ENCODE results near the gene TAGLN3.

Gene TAGLN3

DNA sequence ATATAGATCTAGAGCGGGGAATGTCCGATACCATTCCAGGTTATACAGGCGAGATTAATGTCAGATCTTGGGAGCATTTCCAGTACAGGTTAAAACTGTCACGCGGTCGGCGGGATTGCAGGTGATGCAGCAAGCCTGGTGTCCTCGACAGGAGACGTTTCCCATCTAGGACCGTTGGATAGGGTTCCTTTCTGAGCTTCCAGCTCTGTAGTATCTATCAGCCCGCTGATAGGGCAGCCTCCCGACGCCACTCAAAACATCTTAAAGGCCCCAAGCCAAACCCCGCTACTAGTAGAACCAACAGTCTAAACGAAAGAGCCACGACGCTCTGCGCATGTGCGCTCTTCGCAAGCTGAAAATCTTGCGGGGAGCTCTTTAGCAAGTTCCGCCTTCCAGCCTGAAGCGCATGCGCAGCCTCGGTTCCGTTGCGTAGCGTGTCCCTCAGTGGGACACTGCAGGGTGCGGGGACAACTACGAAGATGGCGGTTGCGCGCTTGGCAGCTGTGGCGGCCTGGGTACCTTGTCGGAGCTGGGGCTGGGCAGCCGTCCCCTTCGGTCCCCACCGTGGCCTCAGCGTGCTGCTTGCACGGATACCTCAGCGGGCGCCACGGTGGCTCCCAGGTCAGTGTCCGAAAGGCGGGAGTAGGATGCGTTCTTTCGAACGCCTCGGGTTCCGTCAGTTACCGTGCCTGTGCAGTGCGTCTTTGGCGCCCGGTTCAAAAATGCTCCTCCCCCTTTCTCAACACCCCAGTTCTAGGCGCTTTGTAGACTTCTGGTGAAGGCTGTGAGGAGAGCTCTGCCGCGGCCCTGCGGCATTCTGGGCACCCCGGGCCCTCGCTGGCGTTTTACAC is 19.9 kb upstream of the TAGLN3 start, which contains the start of gene ABHD10:
ABHD10 (plus strand) TSS at position 444 of the 851 bp plus-strand sequence; CDS start at position 480, 36 bp downstream.
- DNase-seq (ENCODE audit: low read depth in 2 of 2) = peak; percentile 97

DNA sequence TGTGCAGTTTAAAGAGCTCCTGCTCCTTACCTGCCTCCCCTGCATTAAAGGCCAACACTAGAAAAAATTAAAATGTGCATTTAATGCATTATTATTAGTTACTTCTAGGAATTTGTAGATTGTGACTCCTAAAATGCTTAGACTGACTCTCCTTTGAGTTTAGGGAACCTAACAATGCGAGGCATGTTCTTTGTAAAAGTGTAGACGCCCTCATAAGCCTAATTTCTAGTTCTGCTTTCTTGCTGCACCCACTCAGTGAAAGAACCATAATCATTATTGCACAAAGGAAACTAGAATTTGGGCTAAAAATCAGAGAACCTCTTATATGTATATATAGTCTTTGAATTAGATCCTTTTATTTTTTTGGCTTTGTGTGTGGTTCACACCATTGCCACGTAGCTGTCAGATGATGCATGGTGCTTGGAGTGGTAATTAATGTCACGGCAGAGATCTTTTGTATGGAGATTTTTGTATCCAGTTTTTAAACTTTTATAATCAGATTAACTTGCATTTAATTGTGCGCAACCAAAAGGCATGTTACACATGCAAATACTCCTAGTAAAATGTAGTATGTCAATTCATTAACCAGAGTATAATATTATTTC is 19.2 kb upstream of the TAGLN3 start:
- DNase-seq (ENCODE audit: low read depth in 2 of 2) = no peak

DNA sequence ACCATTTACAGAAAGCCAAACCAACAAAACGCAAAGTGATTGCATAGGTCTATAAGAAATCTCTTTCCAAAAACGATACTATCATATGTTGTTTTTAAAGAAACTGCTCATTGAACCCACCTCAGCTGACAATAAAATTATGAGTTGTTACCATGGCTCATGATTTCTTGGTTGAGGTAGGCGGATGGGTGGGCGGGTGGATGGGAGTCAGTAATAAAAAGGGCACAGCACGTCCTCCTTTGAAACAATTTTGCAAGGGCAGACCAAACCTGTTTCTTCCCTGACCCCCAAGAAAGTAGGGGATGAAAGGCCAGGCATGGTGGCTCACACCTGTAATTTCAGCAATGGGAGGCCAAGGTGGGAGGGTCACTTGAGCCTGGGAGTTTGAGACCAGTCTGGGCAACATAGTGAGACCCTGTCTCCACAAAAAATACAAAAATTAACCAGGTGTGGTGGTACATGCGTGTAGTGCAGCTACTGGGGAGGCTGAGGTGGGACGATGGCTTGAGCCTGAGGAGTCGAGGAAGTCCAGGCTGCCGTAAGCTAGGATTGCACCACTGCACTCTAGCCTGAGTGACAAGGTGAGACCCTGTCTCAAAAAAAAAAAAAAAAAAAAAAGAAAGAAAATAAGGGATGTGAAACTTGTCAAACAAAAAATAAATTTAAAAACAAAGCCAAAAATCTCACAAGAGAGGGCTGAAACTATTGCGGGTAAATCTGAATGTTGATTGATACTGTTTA is 17.8 kb upstream of the TAGLN3 start:
- peak; percentile 36 to 50 for DNase-seq (ENCODE audit: low read depth in 2 of 2)

DNA sequence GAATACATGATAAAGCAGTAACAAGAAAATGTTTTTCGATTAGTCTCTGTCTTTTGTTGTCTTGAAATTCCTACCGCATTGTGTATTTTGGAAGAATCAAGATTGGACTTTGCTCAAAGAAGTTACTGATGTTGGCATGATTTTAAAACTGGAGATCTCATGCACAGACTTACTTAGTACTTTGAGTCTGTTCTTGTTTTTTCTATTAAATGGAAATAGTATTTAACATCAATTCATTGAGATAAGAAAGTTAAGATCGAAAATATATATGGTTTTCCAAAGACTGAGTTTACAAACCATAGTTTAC is 17.3 kb upstream of the TAGLN3 start:
- no peak for DNase-seq (ENCODE audit: low read depth in 2 of 2)

DNA sequence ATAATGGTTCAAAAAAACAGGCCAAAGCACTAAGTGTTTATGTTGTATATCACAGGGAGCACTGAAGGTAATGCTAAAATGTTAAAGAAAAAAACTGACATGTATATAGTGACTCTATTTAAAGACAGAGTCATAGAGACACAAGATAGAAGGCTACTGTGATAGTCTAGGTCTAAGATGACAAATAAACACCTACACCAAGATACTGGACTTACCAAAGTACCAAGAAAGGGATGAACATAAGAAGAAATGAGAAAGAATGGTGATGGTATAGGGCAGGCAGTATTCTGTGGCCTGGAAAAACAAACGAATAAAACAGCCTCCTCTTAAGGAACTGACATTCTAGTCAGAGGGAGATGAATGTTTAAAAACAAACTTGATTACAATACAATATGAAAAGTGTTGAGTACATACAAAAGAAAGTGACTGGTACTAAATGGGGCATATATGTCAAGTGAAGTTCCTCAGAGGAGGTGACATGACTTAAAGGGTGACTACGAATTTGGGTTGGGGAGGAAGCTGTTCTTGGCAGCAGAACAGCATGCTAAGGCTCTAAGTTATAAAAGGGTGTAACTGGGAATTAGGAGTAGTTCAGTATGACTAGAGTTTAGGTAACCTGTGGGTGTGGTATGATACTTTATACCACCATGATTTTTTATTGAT is 14.0 kb upstream of the TAGLN3 start:
- no peak for DNase-seq (ENCODE audit: low read depth in 2 of 2)

DNA sequence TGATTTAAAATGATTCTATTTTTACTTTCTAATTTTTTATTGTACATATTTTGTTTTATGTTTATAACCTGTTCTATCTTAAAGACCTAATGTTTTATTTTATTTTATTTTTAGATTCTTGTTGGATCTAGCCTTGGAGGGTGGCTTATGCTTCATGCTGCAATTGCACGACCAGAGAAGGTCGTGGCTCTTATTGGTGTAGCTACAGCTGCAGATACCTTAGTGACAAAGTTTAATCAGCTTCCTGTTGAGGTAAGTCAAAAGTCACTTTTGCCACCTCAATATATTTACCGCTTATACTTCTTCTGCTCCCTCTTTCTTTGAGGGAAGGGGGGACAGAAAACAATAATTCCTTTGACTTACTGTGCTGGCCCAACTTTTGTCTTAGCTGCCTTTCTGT is 11.9 kb upstream of the TAGLN3 start:
- DNase-seq (ENCODE audit: low read depth in 2 of 2) = no peak

DNA sequence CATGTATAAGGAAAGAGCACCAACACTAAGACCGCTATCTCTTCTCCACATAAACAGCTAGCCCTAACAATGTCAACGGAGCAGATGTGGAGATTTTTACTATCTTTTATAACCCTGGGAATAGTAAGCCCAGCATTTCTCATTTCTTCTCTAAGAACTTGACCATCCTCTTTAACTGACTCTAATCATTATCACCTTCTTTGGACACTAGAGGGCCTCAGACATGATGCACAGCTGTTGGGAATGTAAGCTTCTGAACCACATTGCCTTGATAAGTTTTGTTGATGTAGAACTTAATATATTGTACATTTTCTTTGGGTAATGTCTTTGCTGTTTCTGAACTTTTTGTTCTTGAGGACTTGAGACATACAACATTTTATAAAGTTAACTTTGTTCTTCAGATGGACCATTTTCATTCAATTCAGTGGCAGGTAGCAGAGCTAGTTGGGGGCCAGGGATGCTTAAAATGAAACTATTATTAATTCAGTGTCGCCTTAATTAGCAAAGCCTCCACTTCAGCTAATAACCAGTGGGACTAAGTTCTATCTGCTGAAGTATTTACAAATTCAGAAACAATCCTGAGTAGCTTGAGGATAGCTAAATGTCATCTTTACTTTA is 9.6 kb upstream of the TAGLN3 start:
- no peak for DNase-seq (ENCODE audit: low read depth in 2 of 2)

DNA sequence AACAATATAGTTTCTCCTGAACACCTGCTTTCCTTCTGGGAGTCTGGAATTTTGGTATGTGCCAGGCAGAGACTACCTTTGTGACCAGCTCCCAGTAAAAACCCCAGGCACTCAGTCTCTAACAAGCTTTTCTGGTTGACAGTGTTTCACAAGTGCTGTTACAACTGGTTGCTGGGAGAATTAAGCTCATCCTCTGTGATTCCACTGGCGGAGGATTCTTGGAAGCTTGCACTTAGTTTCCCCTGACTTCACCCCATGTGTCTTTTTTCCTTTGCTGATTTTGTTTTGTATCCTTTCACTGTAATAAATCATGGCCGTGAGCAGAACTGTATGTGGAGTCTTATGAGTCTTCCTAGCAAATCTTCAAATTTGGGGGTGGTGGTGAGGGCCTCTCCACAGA is 5.7 kb upstream of the TAGLN3 start:
- DNase-seq (ENCODE audit: low read depth in 2 of 2) = no peak

DNA sequence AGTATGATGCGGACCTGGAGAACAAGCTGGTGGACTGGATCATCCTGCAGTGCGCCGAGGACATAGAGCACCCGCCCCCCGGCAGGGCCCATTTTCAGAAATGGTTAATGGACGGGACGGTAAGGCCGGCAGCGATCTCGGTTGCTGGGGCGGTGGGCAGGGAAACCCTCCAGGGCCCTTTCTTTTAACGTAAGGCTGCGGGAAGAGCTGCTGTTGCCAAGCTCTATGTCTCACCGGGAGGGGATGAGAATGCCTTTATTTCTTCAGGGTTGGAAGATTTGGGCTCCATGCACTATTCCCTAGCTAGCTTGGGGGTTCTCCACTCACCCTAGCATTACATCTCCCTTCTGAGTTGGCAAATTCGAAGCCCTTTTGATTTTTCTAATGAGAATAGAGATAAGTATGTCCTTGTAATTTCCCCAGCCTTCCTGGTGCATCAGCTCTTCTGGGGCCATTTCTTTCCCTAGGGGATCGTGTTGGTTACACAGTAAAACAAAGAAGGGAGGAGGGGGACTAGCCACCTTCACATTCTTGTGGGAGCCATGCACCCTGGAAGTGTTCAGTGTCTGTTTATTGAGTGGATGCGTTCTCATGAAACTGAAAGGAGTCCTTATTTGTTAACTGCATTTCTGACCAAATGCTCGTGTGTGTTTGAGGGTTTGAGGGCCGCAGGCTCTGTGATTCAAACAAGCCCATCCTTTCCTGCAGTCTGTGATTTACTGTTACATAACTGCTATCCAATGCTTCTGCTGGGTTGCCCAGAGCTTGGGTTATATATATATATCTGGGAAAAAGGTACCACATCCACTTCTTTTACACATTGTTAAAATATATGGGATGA is 982 bp downstream of the TAGLN3 start:
- DNase-seq (ENCODE audit: low read depth in 2 of 2) = no peak

DNA sequence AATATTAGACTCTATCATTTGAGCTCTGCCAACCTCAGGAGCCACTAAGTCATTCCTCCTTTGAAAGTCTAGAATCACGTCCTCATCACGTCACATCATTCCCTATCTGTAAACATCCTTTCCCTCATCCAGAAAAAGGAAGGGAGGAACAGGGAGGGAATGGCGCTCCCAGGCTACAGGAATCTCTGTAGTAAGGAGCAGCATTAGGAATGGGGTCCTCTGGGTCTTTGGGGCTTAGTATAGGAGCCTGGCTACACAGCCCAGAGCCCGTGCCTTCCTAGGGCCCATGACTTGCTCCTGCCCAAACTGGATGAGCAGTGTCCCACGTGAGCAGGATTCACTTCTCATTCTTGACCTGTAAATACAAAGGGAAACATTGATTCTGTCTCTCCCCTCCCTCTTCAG is 1.6 kb downstream of the TAGLN3 start:
- DNase-seq (ENCODE audit: low read depth in 2 of 2) = no peak

DNA sequence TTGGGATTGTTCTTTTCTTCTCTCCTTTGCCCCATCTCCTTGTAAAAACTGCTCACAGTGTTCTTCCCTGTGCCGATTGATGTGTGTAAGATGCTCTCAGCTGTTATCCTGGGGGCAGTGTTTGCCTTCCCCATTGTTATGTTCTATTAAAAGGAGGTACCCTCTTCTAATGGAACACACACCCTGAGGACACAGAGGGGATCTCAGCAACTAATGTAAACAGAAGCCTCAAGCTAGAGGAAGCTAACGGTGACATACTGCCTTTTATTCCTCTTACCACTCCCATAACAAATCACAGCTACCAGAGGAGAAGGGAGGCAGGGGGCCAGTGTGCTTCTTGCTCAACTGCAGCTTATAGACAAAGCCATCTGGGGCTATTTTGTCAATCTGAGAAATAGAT is 2.2 kb downstream of the TAGLN3 start:
- DNase-seq (ENCODE audit: low read depth in 2 of 2) = no peak

DNA sequence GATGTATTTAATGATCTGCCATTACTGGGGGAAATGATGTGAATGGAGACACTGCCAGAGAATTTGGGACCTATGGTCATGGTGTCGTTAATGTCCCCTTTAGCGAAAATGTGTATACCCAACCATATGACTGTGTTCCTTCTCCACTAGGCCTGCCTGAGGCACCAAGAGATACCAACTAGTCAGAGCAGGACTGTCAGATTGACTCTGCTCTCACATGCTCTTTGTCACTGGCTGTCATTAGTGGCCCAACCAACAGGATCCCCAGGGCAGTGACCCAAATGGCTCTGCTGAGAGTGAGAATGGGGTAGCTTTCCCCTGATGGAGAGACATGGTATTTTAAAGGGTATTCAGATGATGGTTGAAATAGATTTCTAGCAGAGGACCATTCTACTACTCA is 2.8 kb downstream of the TAGLN3 start:
- no peak for DNase-seq (ENCODE audit: low read depth in 2 of 2)

DNA sequence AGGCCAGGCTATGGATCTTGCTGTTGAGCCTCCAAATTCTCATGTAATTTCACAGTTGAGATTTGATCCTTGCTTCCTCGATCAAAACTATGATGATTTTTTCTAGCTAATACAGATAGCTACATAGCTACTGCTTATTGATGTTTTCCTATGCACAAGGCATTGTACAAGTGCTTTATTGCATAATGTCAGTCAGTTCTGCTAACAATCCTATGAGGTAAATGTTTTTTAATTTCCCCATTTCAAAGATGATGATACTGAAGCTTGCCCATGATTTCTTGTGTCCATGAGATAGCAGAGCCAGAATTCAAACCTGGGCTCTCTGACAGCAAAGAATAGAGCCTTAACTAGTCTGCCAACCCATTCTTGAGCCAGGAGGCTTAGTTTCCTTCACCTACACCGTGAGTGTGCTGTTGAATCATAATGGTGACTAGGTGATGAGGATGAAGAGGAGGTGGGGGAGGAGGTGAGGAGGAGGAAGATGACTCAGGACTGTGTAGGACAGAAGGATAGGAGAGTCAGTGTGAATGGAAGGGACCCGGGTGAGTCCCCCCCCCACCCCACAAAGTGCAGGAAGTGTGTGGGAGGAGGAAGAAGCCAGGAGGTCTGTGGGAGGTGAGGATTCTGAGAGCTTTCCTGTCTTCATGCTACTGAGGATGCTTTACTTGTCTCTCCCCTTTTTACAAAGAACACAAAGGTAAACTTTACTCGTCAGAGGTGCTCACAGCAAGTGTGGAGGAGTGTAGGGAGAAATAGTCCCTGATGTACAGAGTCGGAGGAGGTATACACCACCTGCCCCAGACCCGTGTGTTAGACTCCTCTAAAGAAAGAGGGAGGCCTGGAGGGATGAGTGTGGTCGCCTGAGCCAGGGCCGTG is 3.6 kb downstream of the TAGLN3 start:
- peak; percentile 68 to 80 for DNase-seq (ENCODE audit: low read depth in 2 of 2)

DNA sequence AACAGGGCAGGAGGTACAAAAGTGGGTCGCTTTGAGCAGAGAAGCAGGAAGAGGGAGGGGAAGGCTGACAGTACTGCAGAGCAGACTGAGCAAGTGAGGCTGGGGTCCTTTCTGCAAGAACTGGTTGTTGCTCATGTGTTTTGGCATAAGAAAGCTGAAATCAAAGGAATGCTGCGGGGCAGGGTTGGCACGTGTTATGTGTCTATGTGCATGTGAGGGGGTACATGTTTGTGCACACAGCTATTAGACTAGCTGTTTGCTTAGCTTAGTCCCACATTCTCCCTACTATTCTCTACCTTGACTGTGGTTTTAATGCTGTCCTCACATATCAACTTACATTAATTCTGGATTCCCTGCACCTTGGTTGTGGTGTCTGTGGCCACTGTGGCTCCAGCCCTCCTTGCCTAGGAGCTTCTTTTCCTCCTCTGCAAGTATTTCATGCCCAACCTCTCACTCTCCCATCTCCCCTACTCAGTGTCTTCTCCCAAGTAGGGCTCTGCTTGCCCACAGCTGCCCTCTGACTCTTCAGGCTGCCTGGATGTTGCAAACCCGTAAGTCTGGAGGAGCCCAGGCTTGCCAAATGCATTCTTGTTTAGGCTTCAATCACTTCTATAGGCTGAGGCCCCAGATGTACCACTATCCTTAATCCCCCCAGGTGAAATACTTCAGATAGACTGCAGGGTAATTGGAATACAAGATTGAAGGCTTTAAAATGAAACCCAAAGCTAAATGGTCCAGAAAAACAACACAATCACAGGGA is 4.8 kb downstream of the TAGLN3 start:
- no peak for DNase-seq (ENCODE audit: low read depth in 2 of 2)

DNA sequence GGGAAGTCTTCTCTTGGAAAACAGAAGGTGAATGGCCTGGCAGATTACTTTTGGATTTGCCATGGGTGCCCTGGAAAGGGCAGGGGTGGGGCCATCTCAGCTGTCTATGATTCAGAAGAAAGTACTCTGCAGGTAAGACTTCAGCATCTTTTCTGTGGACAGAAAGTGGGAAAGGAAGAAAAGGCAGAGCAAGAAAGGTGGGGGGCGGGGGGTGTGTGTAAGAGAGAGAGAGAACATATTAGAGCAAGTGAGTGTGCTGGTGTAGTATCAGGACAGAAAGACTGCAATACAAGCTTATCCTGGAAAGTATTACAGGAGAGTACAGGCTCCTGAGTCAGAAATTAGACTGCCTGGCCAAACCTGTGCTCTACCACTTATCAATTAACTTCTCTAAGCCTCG is 5.5 kb downstream of the TAGLN3 start:
- no peak for DNase-seq (ENCODE audit: low read depth in 2 of 2)

DNA sequence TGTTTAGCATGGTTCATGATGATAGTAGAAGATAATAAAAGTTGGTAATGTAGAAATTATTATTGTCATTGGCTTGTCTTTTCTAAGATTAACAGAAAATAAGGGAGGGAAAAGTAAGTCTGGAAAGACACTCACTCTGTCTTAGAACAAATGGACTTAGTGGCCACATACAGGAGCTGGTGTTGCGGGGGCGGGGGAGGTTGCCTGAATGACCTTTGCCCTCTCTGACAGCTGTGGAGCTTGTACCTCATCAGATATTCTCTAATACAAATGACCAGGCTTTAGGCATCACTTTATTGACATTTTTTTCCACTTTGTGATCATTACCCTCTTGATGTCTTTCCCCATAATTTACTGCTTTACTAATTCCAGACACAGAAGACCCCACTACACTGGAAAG is 5.9 kb downstream of the TAGLN3 start:
- no peak for DNase-seq (ENCODE audit: low read depth in 2 of 2)

DNA sequence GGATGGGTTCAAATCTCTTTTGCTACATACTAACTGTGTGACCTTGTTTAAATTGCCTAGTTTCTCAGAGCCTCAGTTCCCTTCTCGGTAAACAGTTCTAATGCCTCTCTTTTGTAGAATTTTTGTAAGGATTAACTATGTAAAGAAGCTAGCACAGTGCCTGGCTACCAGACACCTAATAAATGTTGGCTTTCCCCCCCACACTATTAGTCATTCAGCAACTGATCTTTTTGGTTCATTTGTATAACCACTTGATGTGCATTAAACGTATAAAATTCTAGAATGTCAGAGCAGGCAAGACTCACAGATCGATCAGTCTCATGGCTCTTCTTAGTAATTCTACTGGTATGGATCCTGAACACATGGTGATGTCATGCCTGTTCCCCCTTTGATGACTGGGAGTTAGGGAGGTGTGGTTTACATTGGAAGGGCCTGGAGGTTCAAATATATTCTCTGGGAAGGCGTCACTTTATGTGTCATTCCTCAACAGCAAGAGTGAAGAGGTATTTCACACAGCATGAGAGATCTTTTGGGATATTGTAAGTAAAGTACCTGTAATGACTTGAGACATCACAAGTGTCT is 6.5 kb downstream of the TAGLN3 start:
- no peak for DNase-seq (ENCODE audit: low read depth in 2 of 2)

DNA sequence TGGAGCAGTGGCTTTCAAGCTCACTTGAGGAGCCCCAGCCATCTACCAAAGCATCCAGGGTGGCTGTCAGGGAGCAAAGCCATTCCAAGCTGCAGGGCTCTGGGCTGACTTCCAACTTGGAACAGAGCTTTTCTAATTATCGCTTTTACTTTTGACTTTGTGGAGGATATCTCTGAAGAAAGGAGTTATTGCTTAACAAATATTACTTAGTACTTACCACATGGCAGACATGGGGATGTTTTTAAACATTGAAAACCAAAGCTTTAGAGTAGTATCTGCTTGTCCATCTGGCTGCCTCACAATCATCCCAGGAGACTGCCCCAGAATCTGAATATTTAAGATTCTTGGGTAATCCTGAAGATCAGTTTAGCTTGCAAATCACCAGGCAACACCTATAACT is 8.9 kb downstream of the TAGLN3 start:
- no peak for DNase-seq (ENCODE audit: low read depth in 2 of 2)

DNA sequence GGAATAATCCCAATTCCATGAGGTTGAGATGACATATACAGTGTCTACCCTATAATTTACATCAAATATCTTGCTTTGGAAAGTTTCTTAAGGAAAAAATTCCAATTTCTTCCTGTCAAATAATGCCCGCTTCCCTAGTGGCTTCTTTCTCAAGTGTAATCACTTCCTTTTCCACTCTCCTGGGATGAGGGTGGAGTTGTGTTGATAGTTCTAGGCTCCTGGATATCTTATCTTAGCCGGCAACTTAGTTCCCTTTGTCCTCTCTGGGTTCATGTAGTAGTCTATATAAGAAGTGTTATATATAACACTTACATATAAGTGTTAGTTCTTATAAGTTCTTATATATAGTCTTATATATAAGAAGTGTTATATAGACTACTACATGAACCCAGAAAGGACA is 10.9 kb downstream of the TAGLN3 start:
- DNase-seq (ENCODE audit: low read depth in 2 of 2) = no peak

Data from stimulated activated CD8-positive, alpha-beta memory T cell treated with anti-CD3 and anti-CD28 coated beads, Interleukin-7, amount 100 ng/mL, for 4 hours (primary cell).